Breast epithelium (tissue), 4 donors: ENCODE results near the gene FYB1. TPM values are rescaled to one million over a fixed set of nuclear protein-coding genes. Genes with fewer than 3 reads are reported as not detected.

ENCODE experiments used
- DNase-seq, 2 donors: peaks; one replicate each; pipeline ENCODE4 v3.0.0-alpha.2; 2019; ENCODE audit warnings: low spot score in 2 of 2
- H3K27ac ChIP-seq, 2 donors: fragments of 200-600 bp; sonication (generic) in 1 of 2; one replicate each; pipeline ENCODE4 v1.5.1; 2016 to 2019; ENCODE audit warnings: mild to moderate bottlenecking in 1 of 2
- H3K27me3 ChIP-seq, 2 donors: fragments of 200-600 bp; sonication (generic) in 1 of 2; one replicate each; pipeline versions ENCODE4 v1.5.1 to v1.6.0; 2017 to 2019; ENCODE audit warnings: control low read depth in 1 of 2, mild to moderate bottlenecking in 1 of 2
- H3K36me3 ChIP-seq: fragments of 200-600 bp; one replicate; pipeline ENCODE4 v1.5.1; 2019
- H3K4me1 ChIP-seq, 2 donors: fragments of 200-600 bp; sonication (generic); one replicate each; pipeline ENCODE4 v1.5.1; 2016 to 2019; ENCODE audit warnings: control low read depth in 1 of 2
- H3K4me3 ChIP-seq, 3 donors: fragments of 200-600 bp; sonication (generic); 1 replicate in 2 of 3; 2 replicates in 1 of 3; pipeline ENCODE4 v1.5.1; 2016 to 2019; ENCODE audit warnings: mild to moderate bottlenecking in 3 of 3, moderate library complexity in 2 of 3
- H3K9me3 ChIP-seq, 2 donors: fragments of 200-600 bp; sonication (generic) in 1 of 2; one replicate each; pipeline ENCODE4 v1.5.1; 2016 to 2019; ENCODE audit warnings: control low read depth in 1 of 2
- CTCF ChIP-seq, 3 donors: fragments of 450-650 bp; IDR thresholded peaks; one replicate each; pipeline ENCODE4 v1.5.1; 2016 to 2017; ENCODE audit warnings: antibody characterized with exemption in 3 of 3, mild to moderate bottlenecking in 3 of 3, moderate library complexity in 3 of 3
- POLR2A ChIP-seq: fragments of 450-650 bp; IDR thresholded peaks from one replicate; pipeline ENCODE4 v1.6.1; 2016; ENCODE audit warnings: antibody characterized with exemption, mild to moderate bottlenecking, moderate library complexity
- POLR2AphosphoS5 ChIP-seq, 3 donors: sonication (generic); formaldehyde crosslinking; IDR thresholded peaks; one replicate each; pipeline ENCODE4 v1.6.1; 2017; ENCODE audit warnings: antibody characterized with exemption in 3 of 3
- intact Hi-C: fragments of 100-400 bp; cut with DNase I; formaldehyde crosslinking; loops from one replicate; pipeline ENCODE4 v1.15.1; 2023; ENCODE audit warnings: low total_unique reads
- total RNA-seq, 3 donors: library from RNA; depleted of rRNA; stranded (reverse); fragments of >200 nt; gene quantifications; one replicate each; pipeline ENCODE4 v1.1.0, GENCODE V29; 2016

Gene FYB1
- total RNA-seq, 3 donors from 2014 or later = 10.2 to 17.9 (median 11.4) TPM

DNA sequence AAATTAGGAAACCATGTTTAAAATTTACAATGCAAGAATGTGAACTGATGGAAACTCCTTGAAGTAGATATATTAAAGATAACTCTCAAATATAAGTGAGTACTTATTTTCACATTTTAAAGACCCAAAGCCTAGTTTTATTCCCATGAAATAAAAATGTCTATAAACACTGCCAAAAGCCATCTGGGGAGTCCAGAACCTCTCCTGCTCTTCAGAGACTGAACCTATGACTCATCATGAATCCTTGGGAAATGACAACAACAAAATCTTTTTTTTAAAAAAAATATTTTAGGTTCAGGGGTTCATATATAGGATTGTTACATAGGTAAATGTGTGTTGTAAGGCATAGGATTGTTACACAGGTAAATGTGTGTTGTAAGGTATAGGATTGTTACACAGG lies 33.8 kb upstream of the FYB1 start:
- no peak overlapping the region for H3K27ac ChIP-seq
- intact Hi-C loops = no loop called here
- no peak overlapping the region for H3K4me3 ChIP-seq
- TF ChIP-seq POLR2AphosphoS5 (IDR thresholded peaks at IDR 0.05) = no peak
- no peak for TF ChIP-seq CTCF (IDR thresholded peaks at IDR 0.05)
- TF ChIP-seq POLR2A = no peak
- H3K4me1 ChIP-seq = no peaks in the 10 kb centered on the region
- no peaks in the 10 kb centered on the region for H3K9me3 ChIP-seq
- H3K36me3 ChIP-seq = no peaks in the 10 kb centered on the region
- H3K27me3 ChIP-seq = no peaks in the 10 kb centered on the region
- no peak for DNase-seq

DNA sequence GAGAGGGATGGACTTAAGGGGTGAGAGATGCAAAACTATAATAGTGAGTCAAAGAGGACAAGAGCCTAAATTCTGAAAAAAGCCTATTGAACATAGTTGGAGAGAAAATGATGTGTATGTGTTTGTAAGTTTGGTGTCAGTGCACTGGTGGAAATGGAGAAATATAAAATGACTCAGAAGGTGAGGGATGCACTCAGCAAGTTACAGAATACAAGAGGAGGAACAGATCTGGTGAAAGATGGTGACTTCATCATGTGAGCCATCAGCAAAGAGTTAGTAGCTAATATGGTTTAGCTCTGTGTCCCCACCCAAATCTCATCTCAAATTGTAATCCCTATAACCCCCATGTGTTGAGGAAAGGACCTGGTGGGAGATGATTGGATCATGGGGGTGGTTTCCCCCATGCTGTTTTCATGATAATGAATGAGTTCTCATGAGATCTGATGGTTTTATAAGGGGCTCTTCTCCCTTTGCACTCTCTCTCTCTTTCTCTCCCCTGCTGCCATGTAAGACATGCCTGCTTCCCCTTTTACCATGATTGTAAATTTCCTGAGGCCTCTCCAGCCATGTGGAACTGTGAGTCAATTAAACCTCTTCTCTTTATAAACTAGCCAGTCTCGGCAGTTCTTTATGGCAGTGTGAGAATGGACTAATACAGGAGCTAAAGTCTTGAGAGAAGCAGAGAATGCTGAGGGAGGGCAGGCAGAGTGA lies 30.4 kb upstream of the FYB1 start:
- no peak for DNase-seq
- Histone ChIP-seq H3K9me3 (no peaks in the 10 kb centered on the region), H3K27ac (no peak overlapping the region), H3K27me3 (no peaks in the 10 kb centered on the region), H3K4me1 (no peaks in the 10 kb centered on the region), H3K4me3 (no peak overlapping the region), H3K36me3 (no peaks in the 10 kb centered on the region)
- intact Hi-C loops = no loop called here
- no peak for TF ChIP-seq CTCF (IDR thresholded peaks at IDR 0.05)
- no peak for TF ChIP-seq POLR2A
- no peak for TF ChIP-seq POLR2AphosphoS5 (IDR thresholded peaks at IDR 0.05)

- H3K4me1 ChIP-seq = no peaks in the 10 kb centered on the region
- H3K4me3 ChIP-seq = no peak overlapping the region
- H3K9me3 ChIP-seq = no peaks in the 10 kb centered on the region
- DNase-seq = no peak
- TF ChIP-seq POLR2A = no peak
- TF ChIP-seq POLR2AphosphoS5 (IDR thresholded peaks at IDR 0.05) = no peak
- no peak for TF ChIP-seq CTCF (IDR thresholded peaks at IDR 0.05)
- H3K36me3 ChIP-seq = no peaks in the 10 kb centered on the region
- intact Hi-C loops = no loop called here
- no peak overlapping the region for H3K27ac ChIP-seq
- H3K27me3 ChIP-seq = no peaks in the 10 kb centered on the region
These were observed 29.7 kb upstream of the FYB1 start for GRCh38 chr5:39249069-39249468.

DNA sequence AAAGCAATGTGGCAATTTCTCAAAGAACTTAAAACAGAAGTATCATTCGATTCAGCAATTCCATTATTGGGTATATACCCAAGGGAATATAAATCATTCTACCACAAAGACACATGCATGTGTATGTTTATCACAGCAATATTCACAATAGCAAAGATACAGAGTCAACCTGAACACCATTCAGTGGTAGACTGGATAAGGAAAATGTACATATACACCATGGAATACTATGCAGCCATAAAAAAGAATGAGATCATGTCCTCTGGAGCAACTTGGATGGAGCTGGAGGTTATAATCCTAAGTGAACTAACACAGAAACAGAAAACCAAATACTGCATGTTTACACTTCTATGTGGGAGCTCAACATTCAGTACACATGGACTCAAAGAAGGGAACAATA lies 21.4 kb upstream of the FYB1 start:
- Histone ChIP-seq H3K4me1 (no peaks in the 10 kb centered on the region), H3K9me3 (peaks cover 4 to 20% of the 10 kb centered on the region in 2 donors), H3K27me3 (no peaks in the 10 kb centered on the region), H3K27ac (no peak overlapping the region), H3K4me3 (no peak overlapping the region), H3K36me3 (no peaks in the 10 kb centered on the region)
- no peak for DNase-seq
- TF ChIP-seq CTCF (IDR thresholded peaks at IDR 0.05) (no peak), POLR2A (no peak), POLR2AphosphoS5 (IDR thresholded peaks at IDR 0.05) (no peak)
- intact Hi-C loops = no loop called here

- no peaks in the 10 kb centered on the region for H3K27me3 ChIP-seq
These were observed 19.2 kb upstream of the FYB1 start for GRCh38 chr5:39238366-39239105.

More at GRCh38 chr5:39238366-39239105, 19.2 kb upstream of the FYB1 start:
- H3K9me3 ChIP-seq = peaks cover 4 to 20% of the 10 kb centered on the region in 2 donors
- intact Hi-C loops = no loop called here
- H3K36me3 ChIP-seq = no peaks in the 10 kb centered on the region
- no peak overlapping the region for H3K4me3 ChIP-seq
- no peak overlapping the region for H3K27ac ChIP-seq
- H3K4me1 ChIP-seq = no peaks in the 10 kb centered on the region
- TF ChIP-seq CTCF (IDR thresholded peaks at IDR 0.05) = no peak
- no peak for TF ChIP-seq POLR2A
- no peak for TF ChIP-seq POLR2AphosphoS5 (IDR thresholded peaks at IDR 0.05)
- no peak for DNase-seq
